Measurements from ENCODE around the gene GTF2IRD1.
A peak's percentile ranks its signal among the peaks of the same experiment; 100 is the strongest.
"Not testable (repeated sequence)": the region's sequence is repeated elsewhere in the genome, so short reads cannot be mapped to it uniquely, and the experiment has no call there.

Gene GTF2IRD1

DNA sequence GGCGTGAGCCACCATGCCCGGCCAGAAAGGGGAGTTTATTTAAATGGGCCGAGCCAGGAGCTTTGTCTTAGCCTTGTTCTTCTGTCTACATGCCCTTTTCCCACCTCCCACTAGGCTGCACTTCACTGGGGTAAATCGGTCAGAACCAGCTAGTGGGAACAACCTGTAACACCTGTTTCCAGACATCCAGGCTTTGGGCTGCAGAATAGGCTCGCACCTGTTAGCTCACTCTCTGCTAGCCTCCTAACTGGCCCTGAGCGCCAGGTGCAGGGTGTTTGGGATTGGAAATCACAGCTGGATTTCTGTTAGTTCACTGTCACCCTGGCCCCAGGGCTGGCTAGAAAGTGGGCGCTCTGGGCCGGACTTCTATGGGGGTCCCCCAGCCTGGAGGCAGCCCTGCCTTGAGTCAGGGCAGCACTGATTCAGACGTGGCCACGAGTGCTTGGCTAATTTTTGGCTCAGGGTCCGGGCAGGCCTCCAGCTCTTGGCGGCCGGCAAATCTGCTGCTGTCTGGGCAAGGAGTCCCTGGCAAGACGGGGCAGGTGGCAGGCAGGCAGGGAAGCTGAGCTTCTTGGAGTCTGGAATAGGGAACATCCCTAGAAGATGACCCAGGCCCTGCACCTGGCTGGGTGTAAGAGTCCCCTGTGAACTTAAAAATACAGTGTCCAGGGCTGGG is 48.6 kb downstream of the GTF2IRD1 start:
- H3K4me1 ChIP-seq = peaks cover 0 to 20% (median 10%) of the 10 kb centered on the region in 10 experiments; a peak in 14 of 20 replicates
- H3K9me3 ChIP-seq (replicated peaks in 1 of 11) = no peaks in the 10 kb centered on the region
- H3K4me2 ChIP-seq = no peak overlapping the region
- TF ChIP-seq Cebpa-rat (IDR thresholded peaks at IDR 0.05) = no peak
- no peak overlapping the region for H3K27ac ChIP-seq
- H3K36me3 ChIP-seq = peaks cover 0 to 18% (median 0%) of the 10 kb centered on the region in 11 experiments; a peak in 5 of 22 replicates
- no peaks in the 10 kb centered on the region for H3K27me3 ChIP-seq
- H4K20me1 ChIP-seq = peaks cover 0 to 76% (median 44%) of the 10 kb centered on the region in 11 experiments; a peak in 12 of 22 replicates
- H3K9ac ChIP-seq = no peak overlapping the region
- H3K4me3 ChIP-seq = no peak overlapping the region

DNA sequence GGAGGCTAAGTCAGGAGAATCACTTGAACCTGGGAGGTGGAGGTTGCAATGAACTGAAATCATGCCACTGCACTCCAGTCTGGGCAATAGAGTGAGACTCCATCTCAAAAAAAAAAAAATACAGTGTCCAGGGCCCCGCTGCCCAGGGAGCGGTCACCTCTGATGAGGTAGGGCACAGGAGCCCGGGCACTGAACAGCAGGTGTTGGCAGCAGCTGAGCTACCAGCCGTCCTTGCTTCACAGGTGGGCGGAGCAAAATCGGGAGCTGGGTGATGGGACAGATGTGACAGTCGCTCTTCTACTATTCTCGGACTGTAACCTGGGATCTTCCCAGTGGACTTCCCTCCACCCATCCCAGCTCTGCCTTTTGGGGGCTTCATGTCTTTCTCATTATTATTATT is 49.4 kb downstream of the GTF2IRD1 start:
- no peaks in the 10 kb centered on the region for H3K27me3 ChIP-seq
- peaks cover 0 to 76% (median 44%) of the 10 kb centered on the region in 11 experiments; a peak in 12 of 22 replicates for H4K20me1 ChIP-seq
- no peaks in the 10 kb centered on the region for H3K9me3 ChIP-seq (replicated peaks in 1 of 11)
- H3K27ac ChIP-seq = no peak overlapping the region
- peaks cover 0 to 25% (median 0%) of the 10 kb centered on the region in 11 experiments; a peak in 9 of 22 replicates for H3K36me3 ChIP-seq
- H3K4me3 ChIP-seq = no peak overlapping the region
- no peak overlapping the region for H3K4me2 ChIP-seq
- H3K9ac ChIP-seq = no peak overlapping the region
- peaks cover 0 to 20% (median 10%) of the 10 kb centered on the region in 10 experiments; a peak in 14 of 20 replicates for H3K4me1 ChIP-seq
- TF ChIP-seq Cebpa-rat (IDR thresholded peaks at IDR 0.05) = no peak

DNA sequence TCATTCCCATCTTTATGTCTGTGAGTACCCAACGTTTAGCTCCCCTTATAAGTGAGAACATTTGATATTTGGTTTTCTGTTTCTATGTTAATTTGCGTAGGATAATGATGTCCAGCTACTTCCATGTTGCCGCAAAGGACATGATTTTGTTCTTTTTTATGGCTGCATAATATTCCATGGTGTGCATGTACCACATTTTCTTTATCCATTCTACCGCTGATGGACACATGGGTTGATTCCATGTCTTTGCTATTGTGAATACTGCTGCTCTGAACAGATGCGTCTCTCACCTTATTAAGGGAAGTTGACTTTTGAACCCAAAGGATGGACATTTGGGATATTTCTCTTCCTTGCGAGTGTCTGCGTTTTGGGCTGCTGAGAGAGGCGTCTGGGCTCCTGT is 50.2 kb downstream of the GTF2IRD1 start:
- Histone ChIP-seq H3K4me3 (no peak overlapping the region), H4K20me1 (peaks cover 0 to 75% (median 44%) of the 10 kb centered on the region in 11 experiments; a peak in 12 of 22 replicates), H3K27me3 (no peaks in the 10 kb centered on the region), H3K4me1 (peaks cover 0 to 17% (median 10%) of the 10 kb centered on the region in 10 experiments; a peak in 14 of 20 replicates), H3K4me2 (no peak overlapping the region), H3K9ac (no peak overlapping the region), H3K27ac (no peak overlapping the region), H3K9me3 (replicated peaks in 1 of 11) (no peaks in the 10 kb centered on the region), H3K36me3 (peaks cover 0 to 29% (median 1%) of the 10 kb centered on the region in 11 experiments; a peak in 10 of 22 replicates)
- TF ChIP-seq Cebpa-rat (IDR thresholded peaks at IDR 0.05) = no peak

- Histone ChIP-seq H3K4me3 (no peak overlapping the region), H3K4me2 (no peak overlapping the region), H3K4me1 (peaks cover 0 to under 1% (median 0%) of the 10 kb centered on the region in 10 experiments; a peak in 4 of 20 replicates), H3K27ac (no peak overlapping the region), H3K27me3 (no peaks in the 10 kb centered on the region), H3K36me3 (peaks cover 0 to 37% (median 9%) of the 10 kb centered on the region in 11 experiments; a peak in 11 of 22 replicates), H4K20me1 (peaks cover 0 to 60% (median 32%) of the 10 kb centered on the region in 11 experiments; a peak in 11 of 22 replicates), H3K9me3 (replicated peaks in 1 of 11) (no peaks in the 10 kb centered on the region), H3K9ac (no peak overlapping the region)
- TF ChIP-seq Cebpa-rat (IDR thresholded peaks at IDR 0.05) = no peak
Observed at GRCh38 chr7:74505471-74506324, 52.0 kb downstream of the GTF2IRD1 start.

GRCh38 chr7:74506325-74506724 is 52.6 kb downstream of the GTF2IRD1 start:
- Histone ChIP-seq H4K20me1 (peaks cover 0 to 54% (median 32%) of the 10 kb centered on the region in 11 experiments; a peak in 12 of 22 replicates), H3K27ac (no peak overlapping the region; a peak in 1 of 22 replicates), H3K9ac (no peak overlapping the region)

GRCh38 chr7:74507538-74508319 is 54.0 kb downstream of the GTF2IRD1 start:
- no peak overlapping the region for H3K9ac ChIP-seq
- TF ChIP-seq Cebpa-rat (IDR thresholded peaks at IDR 0.05) = no peak
- no peaks in the 10 kb centered on the region for H3K9me3 ChIP-seq (replicated peaks in 1 of 11)
- no peak overlapping the region for H3K27ac ChIP-seq
- no peaks in the 10 kb centered on the region for H3K27me3 ChIP-seq
- H4K20me1 ChIP-seq = peaks cover 0 to 46% (median 30%) of the 10 kb centered on the region in 11 experiments; a peak in 12 of 22 replicates
- no peaks in the 10 kb centered on the region for H3K4me1 ChIP-seq
- no peak overlapping the region for H3K4me2 ChIP-seq
- H3K36me3 ChIP-seq = peaks cover 8 to 52% (median 26%) of the 10 kb centered on the region in 11 experiments; a peak in 20 of 22 replicates
- H3K4me3 ChIP-seq = no peak overlapping the region

More at GRCh38 chr7:74506325-74506724, 52.6 kb downstream of the GTF2IRD1 start:
- Histone ChIP-seq H3K36me3 (peaks cover 1 to 40% (median 15%) of the 10 kb centered on the region in 11 experiments; a peak in 16 of 22 replicates), H3K4me3 (no peak overlapping the region), H3K9me3 (replicated peaks in 1 of 11) (no peaks in the 10 kb centered on the region), H3K4me1 (no peaks in the 10 kb centered on the region), H3K27me3 (no peaks in the 10 kb centered on the region), H3K4me2 (no peak overlapping the region)
- TF ChIP-seq Cebpa-rat (IDR thresholded peaks at IDR 0.05) = no peak

DNA sequence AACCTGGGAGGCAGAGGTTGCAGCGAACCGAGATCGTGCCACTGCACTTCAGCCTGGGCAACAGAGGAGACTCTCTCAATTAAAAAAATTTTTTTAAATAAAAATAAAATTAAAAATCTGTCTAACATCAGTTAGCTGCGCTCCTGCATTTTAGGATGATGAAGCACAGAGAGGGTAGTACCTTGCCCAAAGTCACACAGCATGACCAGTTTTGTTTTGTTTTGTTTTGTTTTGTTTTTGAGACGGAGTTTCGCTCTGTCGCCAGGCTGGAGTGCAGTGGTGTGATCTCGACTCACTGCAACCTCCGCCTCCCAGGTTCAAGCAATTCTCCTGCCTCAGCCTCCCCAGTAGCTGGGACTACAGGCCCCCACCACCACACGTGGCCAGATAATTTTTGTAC is 55.7 kb downstream of the GTF2IRD1 start:
- Histone ChIP-seq H4K20me1 (peaks cover 0 to 55% (median 22%) of the 10 kb centered on the region in 11 experiments; a peak in 12 of 22 replicates), H3K4me1 (peaks cover 0 to 11% (median 10%) of the 10 kb centered on the region in 10 experiments; a peak in 14 of 20 replicates), H3K36me3 (peaks cover 16 to 59% (median 33%) of the 10 kb centered on the region in 11 experiments; a peak in 21 of 22 replicates)
- not testable (repeated sequence) for H3K27me3 ChIP-seq; H3K4me2 ChIP-seq; H3K4me3 ChIP-seq; H3K9ac ChIP-seq; H3K27ac ChIP-seq; H3K9me3 ChIP-seq (replicated peaks in 1 of 11)

GRCh38 chr7:74511345-74511744 is 57.6 kb downstream of the GTF2IRD1 start:
- TF ChIP-seq Cebpa-rat (IDR thresholded peaks at IDR 0.05) = no peak
- H3K4me2 ChIP-seq = no peak overlapping the region
- no peaks in the 10 kb centered on the region for H3K27me3 ChIP-seq
- no peaks in the 10 kb centered on the region for H3K9me3 ChIP-seq (replicated peaks in 1 of 11)
- no peak overlapping the region for H3K4me3 ChIP-seq
- no peak overlapping the region for H3K27ac ChIP-seq
- peaks cover 16 to 72% (median 47%) of the 10 kb centered on the region in 11 experiments; a peak in 21 of 22 replicates for H3K36me3 ChIP-seq
- H3K4me1 ChIP-seq = peaks cover 0 to 29% (median 16%) of the 10 kb centered on the region in 10 experiments; a peak in 14 of 20 replicates
- peaks cover 0 to 53% (median 9%) of the 10 kb centered on the region in 11 experiments; a peak in 11 of 22 replicates for H4K20me1 ChIP-seq
- peak overlapping the region in 1 of 11 experiments; percentile 15; a peak in 2 of 22 replicates for H3K9ac ChIP-seq

Measured in BLaER1 treated with 17β-estradiol and CSF1 and Interleukin-3, amounts not matched to agents 10 nM and 100 nM (cell line).